BLaER1 (cell line): Measurements from ENCODE around the gene TXNDC16.

Experiments
- H3K27ac ChIP-seq: shearing (Covaris generic); formaldehyde crosslinking; 2 replicates; pipeline ENCODE4 v1.8.1; 2022
- H3K27me3 ChIP-seq: shearing (Covaris generic); formaldehyde crosslinking; 2 replicates; pipeline ENCODE4 v1.8.1; 2022
- H3K36me3 ChIP-seq: shearing (Covaris generic); formaldehyde crosslinking; 2 replicates; pipeline ENCODE4 v1.8.1; 2022
- H3K4me1 ChIP-seq: shearing (Covaris generic); formaldehyde crosslinking; 2 replicates; pipeline ENCODE4 v1.8.1; 2022
- H3K4me2 ChIP-seq: shearing (Covaris generic); formaldehyde crosslinking; 2 replicates; pipeline ENCODE4 v1.8.1; 2022
- H3K4me3 ChIP-seq: shearing (Covaris generic); formaldehyde crosslinking; 2 replicates; pipeline ENCODE4 v1.8.1; 2022
- H3K9ac ChIP-seq: shearing (Covaris generic); formaldehyde crosslinking; 2 replicates; pipeline ENCODE4 v1.8.1; 2022
- H3K9me3 ChIP-seq: shearing (Covaris generic); formaldehyde crosslinking; 2 replicates; pipeline ENCODE4 v1.8.1; 2022
- H4K20me1 ChIP-seq: shearing (Covaris generic); formaldehyde crosslinking; 2 replicates; pipeline ENCODE4 v1.8.1; 2022
- Cebpa-rat ChIP-seq: shearing (Covaris generic); IDR thresholded peaks from 2 replicates; pipeline ENCODE4 v1.8.1; 2022

Gene TXNDC16

DNA sequence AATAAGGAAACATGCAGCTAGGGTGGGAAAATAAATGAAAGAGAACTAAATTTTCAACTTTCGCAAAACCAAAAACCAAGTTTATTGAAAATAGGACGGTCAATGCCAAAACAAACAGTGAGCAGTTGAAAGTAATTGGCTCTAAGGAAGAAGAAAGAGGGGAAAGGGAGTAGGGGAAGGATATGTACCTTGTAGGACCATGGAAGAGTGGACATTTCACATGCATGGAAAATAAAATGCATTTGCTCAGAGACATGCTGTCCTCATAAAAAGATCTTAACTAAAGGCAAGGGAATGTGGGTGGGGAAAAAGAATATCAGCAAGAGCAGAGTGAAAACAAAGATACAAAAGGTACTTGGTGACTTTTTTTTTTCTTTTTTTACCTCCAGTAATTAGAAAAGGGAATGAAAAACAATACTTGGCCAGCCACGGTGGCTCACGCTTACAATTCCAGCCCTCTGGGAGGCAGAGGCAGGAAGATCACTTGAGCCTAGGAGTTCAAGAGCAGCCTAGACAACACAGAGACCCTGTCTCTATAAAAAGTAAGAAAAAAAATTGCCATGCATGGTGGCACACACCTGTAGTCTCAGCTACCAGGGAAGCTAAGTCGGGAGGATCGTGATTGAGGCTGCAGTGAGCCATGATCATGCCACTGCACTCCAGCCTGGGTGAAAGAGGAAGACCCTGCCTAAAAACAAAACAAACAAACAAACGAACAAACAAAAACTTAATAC, 6.6 kb downstream of the TXNDC16 start:
- H3K4me2 ChIP-seq: peak overlapping the region; percentile 41
- TF ChIP-seq Cebpa-rat: no peak
- H3K4me3 ChIP-seq: no peak overlapping the region
- H4K20me1 ChIP-seq: no peaks in the 10 kb centered on the region
- H3K27me3 ChIP-seq: no peaks in the 10 kb centered on the region
- no peak overlapping the region for H3K9ac ChIP-seq
- no peak overlapping the region for H3K27ac ChIP-seq
- peaks cover 21% of the 10 kb centered on the region for H3K36me3 ChIP-seq
- no peaks in the 10 kb centered on the region for H3K9me3 ChIP-seq
- peaks cover 23% of the 10 kb centered on the region for H3K4me1 ChIP-seq

DNA sequence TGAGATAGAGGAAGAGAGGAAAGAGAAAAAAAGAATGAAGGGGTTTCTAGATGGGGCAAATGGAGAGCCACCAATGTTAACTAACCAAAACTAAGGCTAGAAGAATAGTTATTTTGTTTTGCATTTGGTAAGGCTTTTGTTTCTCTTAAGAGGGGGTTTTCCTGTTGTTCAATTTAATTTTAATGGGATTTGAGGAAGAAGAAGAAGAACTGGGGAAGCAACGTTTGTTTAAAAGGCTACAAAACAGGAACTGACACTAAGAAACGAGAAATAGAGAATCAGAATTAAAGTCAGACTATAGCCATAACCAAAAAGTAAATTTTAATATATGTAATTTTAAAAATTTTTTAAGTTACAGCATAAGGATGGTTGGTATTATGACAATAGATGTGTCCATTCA, 13.7 kb downstream of the TXNDC16 start:
- H3K4me3 ChIP-seq: no peak overlapping the region
- H3K27me3 ChIP-seq: no peaks in the 10 kb centered on the region
- no peak overlapping the region for H3K9ac ChIP-seq
- no peaks in the 10 kb centered on the region for H3K9me3 ChIP-seq
- H3K4me1 ChIP-seq: no peaks in the 10 kb centered on the region
- H4K20me1 ChIP-seq: no peaks in the 10 kb centered on the region
- H3K36me3 ChIP-seq: peaks cover 67% of the 10 kb centered on the region
- H3K4me2 ChIP-seq: no peak overlapping the region
- TF ChIP-seq Cebpa-rat: no peak
- H3K27ac ChIP-seq: no peak overlapping the region

DNA sequence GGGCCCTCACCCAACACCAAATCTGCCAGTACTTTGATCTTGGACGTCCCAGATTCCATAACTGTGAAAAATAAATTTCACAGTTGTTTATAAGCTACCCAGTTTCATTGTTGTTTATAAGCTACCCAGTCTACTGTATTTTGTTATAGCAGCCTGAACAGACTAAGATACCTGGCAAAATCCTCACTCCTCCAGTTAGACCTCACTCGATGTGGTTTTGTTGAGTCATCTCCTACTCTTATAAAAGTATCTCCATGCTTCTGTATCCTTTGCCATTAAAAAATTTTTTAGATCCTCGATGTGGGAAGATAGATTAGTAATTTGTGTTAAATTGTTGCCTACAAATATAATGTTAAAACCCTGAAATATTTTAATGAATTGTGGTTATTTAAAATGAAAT, 16.0 kb downstream of the TXNDC16 start:
- Histone ChIP-seq H3K4me2 (no peak overlapping the region), H3K27ac (no peak overlapping the region), H3K4me3 (no peak overlapping the region), H3K36me3 (peaks cover 75% of the 10 kb centered on the region), H4K20me1 (no peaks in the 10 kb centered on the region), H3K9ac (no peak overlapping the region), H3K27me3 (no peaks in the 10 kb centered on the region), H3K9me3 (no peaks in the 10 kb centered on the region), H3K4me1 (no peaks in the 10 kb centered on the region)
- no peak for TF ChIP-seq Cebpa-rat

DNA sequence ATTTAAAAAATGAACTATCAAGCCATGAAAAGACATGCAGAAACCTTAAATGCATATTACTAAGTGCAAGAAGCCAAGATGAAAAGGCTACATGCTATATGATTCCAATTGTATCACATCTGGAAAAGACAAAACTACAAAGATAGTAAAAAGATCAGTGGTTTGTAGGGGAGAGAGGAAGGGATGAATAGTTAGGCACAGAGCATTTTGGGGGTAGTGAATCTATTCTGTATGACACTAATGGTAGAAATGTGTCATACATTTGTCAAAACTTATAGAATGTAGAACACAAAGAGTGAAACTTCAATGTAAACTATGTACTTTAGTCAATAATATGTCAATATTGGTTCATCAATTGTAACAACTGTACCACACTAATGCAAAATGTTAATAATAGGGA, 20.8 kb downstream of the TXNDC16 start:
- H3K9me3 ChIP-seq: no peaks in the 10 kb centered on the region
- TF ChIP-seq Cebpa-rat: no peak

DNA sequence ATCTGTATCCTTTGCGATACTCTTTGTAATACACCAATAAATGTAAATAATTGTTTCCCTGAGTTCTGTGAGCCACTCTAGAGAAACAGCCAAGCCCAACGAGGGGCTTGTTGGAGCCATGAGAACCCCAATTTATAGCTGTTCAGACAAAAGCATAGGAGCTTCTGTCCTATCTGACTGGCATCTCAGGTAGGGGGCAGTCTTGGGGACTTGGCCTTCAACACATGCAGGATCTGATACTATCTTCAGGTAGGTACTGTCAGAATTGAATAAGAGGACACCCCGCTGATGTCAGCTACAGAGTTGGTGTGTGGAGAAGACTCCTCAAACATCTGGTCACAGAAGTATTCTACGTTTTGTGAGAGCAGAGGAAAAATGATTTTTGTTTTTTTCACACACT, 25.3 kb downstream of the TXNDC16 start:
- TF ChIP-seq Cebpa-rat: no peak
- Histone ChIP-seq H3K4me1 (no peaks in the 10 kb centered on the region), H3K36me3 (peaks cover 18% of the 10 kb centered on the region), H3K4me3 (no peak overlapping the region), H3K27me3 (no peaks in the 10 kb centered on the region), H3K27ac (no peak overlapping the region), H3K9ac (no peak overlapping the region), H4K20me1 (no peaks in the 10 kb centered on the region), H3K9me3 (no peaks in the 10 kb centered on the region), H3K4me2 (no peak overlapping the region)

More for the DNA sequence above, 20.8 kb downstream of the TXNDC16 start:
- Histone ChIP-seq H3K4me3 (no peak overlapping the region), H3K27ac (no peak overlapping the region), H4K20me1 (no peaks in the 10 kb centered on the region), H3K4me2 (no peak overlapping the region), H3K27me3 (no peaks in the 10 kb centered on the region), H3K4me1 (no peaks in the 10 kb centered on the region), H3K36me3 (peaks cover 56% of the 10 kb centered on the region), H3K9ac (no peak overlapping the region)

DNA sequence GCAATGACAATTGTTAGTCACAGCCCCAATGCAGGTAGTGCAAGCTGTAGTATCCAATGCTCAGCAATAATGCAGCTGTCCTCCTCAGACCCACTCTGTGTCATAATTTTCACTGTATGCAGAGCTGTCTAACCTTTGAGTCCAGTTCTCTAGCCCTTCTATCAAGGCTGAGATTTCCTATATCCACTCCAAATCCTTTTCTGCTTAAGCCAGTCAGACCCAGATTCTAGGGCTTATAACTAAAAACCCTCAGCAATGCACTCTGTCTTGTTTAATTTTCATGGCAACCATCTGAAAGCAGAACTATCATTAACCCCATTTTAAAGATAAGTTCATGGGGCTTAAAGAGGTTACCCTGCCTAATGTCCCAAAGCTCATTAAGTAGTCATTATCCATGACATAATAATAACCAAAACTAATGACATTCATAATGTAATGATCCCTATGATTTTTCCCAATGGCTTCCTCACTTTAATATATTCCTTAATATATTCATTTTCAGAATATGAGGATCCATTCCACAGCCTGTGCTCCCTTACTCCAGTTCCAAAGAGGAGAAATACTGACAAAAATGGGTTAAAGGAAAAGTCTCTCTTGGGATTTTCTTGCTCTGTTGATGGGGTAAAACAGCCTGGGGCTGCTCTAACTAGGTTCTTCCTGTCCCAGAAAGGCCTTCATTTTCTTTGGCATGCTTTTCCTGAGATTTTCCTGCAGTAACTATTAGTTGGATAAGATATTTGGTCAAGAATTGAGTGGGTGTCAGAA, 29.5 kb downstream of the TXNDC16 start:
- no peak for TF ChIP-seq Cebpa-rat
- Histone ChIP-seq H3K27ac (no peak overlapping the region), H3K9ac (no peak overlapping the region), H3K9me3 (no peaks in the 10 kb centered on the region), H3K36me3 (peaks cover 23% of the 10 kb centered on the region), H3K4me3 (no peak overlapping the region), H4K20me1 (no peaks in the 10 kb centered on the region), H3K4me1 (no peaks in the 10 kb centered on the region), H3K27me3 (no peaks in the 10 kb centered on the region), H3K4me2 (no peak overlapping the region)

DNA sequence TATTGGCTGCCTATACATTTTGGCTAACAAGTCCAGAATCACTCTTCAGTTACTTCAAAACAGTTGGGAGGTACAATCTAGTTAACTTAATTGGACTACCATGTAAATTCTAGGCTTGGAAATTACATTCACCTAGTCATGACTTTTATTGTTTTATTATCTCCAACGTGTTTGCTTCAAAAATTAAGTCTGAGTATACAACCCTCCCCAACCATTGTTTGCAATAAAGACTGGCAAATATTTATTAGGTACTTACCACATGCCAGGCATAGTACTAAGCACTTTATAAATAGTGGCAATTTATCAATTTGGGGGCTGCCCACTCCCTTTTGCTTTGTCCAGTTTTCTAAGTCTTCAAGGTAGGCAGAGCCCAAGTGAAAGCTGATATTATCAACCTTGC, 30.3 kb downstream of the TXNDC16 start:
- TF ChIP-seq Cebpa-rat: no peak

DNA sequence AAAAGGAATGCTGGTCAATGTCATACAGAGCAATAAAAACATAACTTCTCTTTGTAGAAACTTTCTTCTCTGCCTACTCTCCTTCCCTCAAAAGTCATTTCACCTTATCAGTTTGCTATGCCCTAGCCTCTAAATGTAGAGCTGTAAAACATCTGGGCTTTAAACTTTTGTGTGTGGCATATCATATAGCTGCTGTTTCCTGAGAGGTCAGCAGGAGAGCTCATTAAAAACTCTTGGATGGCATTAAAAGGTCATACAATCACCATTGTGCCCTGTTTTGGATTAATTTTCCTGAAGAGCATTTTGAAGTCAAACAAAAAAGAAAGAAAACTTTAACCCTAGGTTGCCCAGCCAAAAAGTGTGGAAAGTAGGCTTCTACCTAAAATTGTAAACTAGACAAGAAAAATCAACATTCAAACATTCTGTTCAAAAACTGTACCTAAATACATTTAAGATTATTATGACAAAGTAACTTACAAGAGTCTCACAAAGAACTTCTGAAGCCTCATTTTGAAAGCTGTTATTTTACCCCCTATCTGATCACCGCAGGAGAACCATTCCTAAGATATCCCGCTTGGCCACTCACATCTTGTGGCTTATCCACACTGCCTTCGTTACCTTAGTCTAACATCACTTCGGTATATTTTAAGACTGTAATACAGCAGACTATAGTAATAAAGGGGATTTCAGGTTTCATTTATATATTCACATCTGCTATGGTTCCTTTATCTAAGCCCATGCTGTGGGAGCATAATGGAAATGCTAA, 38.1 kb downstream of the TXNDC16 start:
- Histone ChIP-seq H3K9ac (no peak overlapping the region), H3K4me3 (no peak overlapping the region), H4K20me1 (no peaks in the 10 kb centered on the region), H3K36me3 (peaks cover 25% of the 10 kb centered on the region; the same call in 1 of the 2 replicates), H3K9me3 (no peaks in the 10 kb centered on the region), H3K4me1 (no peaks in the 10 kb centered on the region), H3K27me3 (no peaks in the 10 kb centered on the region), H3K4me2 (no peak overlapping the region), H3K27ac (no peak overlapping the region)
- no peak for TF ChIP-seq Cebpa-rat

More for the DNA sequence above, 30.3 kb downstream of the TXNDC16 start:
- H3K9ac ChIP-seq: no peak overlapping the region
- H3K4me1 ChIP-seq: no peaks in the 10 kb centered on the region
- H3K27me3 ChIP-seq: no peaks in the 10 kb centered on the region
- H3K4me2 ChIP-seq: no peak overlapping the region
- H3K27ac ChIP-seq: no peak overlapping the region
- H3K4me3 ChIP-seq: no peak overlapping the region
- no peaks in the 10 kb centered on the region for H3K9me3 ChIP-seq
- H4K20me1 ChIP-seq: no peaks in the 10 kb centered on the region
- H3K36me3 ChIP-seq: peaks cover 22% of the 10 kb centered on the region

DNA sequence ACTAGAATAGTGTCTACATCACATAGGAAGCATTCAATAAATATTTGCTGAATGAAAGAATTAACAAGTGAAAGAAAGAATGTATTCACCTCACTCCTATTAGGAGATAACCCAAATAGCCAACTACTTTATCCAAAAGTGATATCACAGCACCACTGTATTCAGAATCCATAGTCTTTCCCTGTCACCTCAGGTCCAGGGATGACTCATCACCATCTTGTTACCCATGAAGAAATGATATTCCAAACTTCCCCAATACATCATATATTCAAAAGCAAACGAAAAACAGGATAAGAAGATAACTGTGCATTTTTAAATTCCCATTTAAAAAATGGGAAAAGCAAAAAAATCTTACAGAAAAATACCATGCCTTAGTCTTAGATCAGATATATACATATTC, 39.1 kb downstream of the TXNDC16 start:
- H3K4me2 ChIP-seq: no peak overlapping the region
- H3K4me1 ChIP-seq: no peaks in the 10 kb centered on the region
- no peaks in the 10 kb centered on the region for H3K27me3 ChIP-seq
- no peak overlapping the region for H3K27ac ChIP-seq
- no peaks in the 10 kb centered on the region for H4K20me1 ChIP-seq
- H3K9ac ChIP-seq: no peak overlapping the region
- no peak overlapping the region for H3K4me3 ChIP-seq
- no peak for TF ChIP-seq Cebpa-rat
- no peaks in the 10 kb centered on the region for H3K9me3 ChIP-seq
- peaks cover 28% of the 10 kb centered on the region; the same call in 1 of the 2 replicates for H3K36me3 ChIP-seq

DNA sequence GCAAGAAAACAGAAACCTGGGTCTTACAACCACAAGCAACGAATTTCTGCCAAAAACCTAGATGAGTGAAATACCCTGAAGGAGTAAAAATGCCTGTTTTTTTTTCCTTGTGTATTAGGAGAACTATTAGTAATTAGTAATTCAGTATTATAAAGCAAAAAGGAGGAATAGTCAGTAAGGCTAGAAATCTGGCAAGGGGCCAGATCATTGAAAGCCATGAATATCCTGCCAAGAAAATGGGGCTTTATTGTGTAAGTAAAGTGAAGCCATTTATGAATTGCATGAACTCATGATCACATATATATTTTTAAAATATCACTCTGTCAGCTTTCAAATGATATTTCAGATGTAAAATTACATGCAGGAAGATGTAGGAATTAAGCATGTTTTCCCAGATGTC, 57.9 kb downstream of the TXNDC16 start:
- Histone ChIP-seq H3K36me3 (peaks cover 55% of the 10 kb centered on the region), H3K9me3 (peaks cover 36% of the 10 kb centered on the region), H3K4me3 (no peak overlapping the region), H4K20me1 (no peaks in the 10 kb centered on the region), H3K27me3 (no peaks in the 10 kb centered on the region), H3K4me1 (no peaks in the 10 kb centered on the region), H3K27ac (no peak overlapping the region), H3K4me2 (no peak overlapping the region), H3K9ac (no peak overlapping the region)
- no peak for TF ChIP-seq Cebpa-rat
